ENCODE measurements around the gene MAGI1. TPM values are rescaled to one million over a fixed set of nuclear protein-coding genes. Genes with fewer than 3 reads are reported as not detected.

The MAGI1 gene
- total RNA-seq, 1 experiment from 2014 or later: 0.88 TPM

GRCh38 chr3:65473736-65474135 is 565.0 kb downstream of the MAGI1 start:
- in situ Hi-C loops (cut with HindIII; ENCODE audit: low pct_unique_long_range_greater_than_20kb, low sequenced_read_pairs): no loop called here
- DNase-seq (ENCODE audit: low read depth): no peak

GRCh38 chr3:65472501-65472900 is 566.2 kb downstream of the MAGI1 start:
- no peak for DNase-seq (ENCODE audit: low read depth)

GRCh38 chr3:65466300-65466988 is 572.3 kb downstream of the MAGI1 start:
- no peak for DNase-seq (ENCODE audit: low read depth)
- in situ Hi-C loops (cut with HindIII; ENCODE audit: low pct_unique_long_range_greater_than_20kb, low sequenced_read_pairs): no loop called here

More at GRCh38 chr3:65472501-65472900, 566.2 kb downstream of the MAGI1 start:
- in situ Hi-C loops (cut with HindIII; ENCODE audit: low pct_unique_long_range_greater_than_20kb, low sequenced_read_pairs): no loop called here

- DNase-seq (ENCODE audit: low read depth): no peak
- in situ Hi-C loops (cut with HindIII; ENCODE audit: low pct_unique_long_range_greater_than_20kb, low sequenced_read_pairs): no loop called here
These were observed 588.8 kb downstream of the MAGI1 start for GRCh38 chr3:65449841-65450428.

GRCh38 chr3:65448120-65448519 is 590.6 kb downstream of the MAGI1 start:
- in situ Hi-C loops (cut with HindIII; ENCODE audit: low pct_unique_long_range_greater_than_20kb, low sequenced_read_pairs): no loop called here
- no peak for DNase-seq (ENCODE audit: low read depth)

- in situ Hi-C loops (cut with HindIII; ENCODE audit: low pct_unique_long_range_greater_than_20kb, low sequenced_read_pairs): no loop called here
- no peak for DNase-seq (ENCODE audit: low read depth)
These were observed 593.0 kb downstream of the MAGI1 start for GRCh38 chr3:65445573-65446169.

GRCh38 chr3:65444447-65444815 is 594.3 kb downstream of the MAGI1 start:
- in situ Hi-C loops (cut with HindIII; ENCODE audit: low pct_unique_long_range_greater_than_20kb, low sequenced_read_pairs): no loop called here
- no peak for DNase-seq (ENCODE audit: low read depth)

- in situ Hi-C loops (cut with HindIII; ENCODE audit: low pct_unique_long_range_greater_than_20kb, low sequenced_read_pairs): no loop called here
These were observed 594.8 kb downstream of the MAGI1 start for GRCh38 chr3:65443739-65444446.

GRCh38 chr3:65439641-65440284 is 599.0 kb downstream of the MAGI1 start:
- peak; percentile 43 for DNase-seq (ENCODE audit: low read depth)
- in situ Hi-C loops (cut with HindIII; ENCODE audit: low pct_unique_long_range_greater_than_20kb, low sequenced_read_pairs): no loop called here

More at GRCh38 chr3:65443739-65444446, 594.8 kb downstream of the MAGI1 start:
- no peak for DNase-seq (ENCODE audit: low read depth)

- in situ Hi-C loops (cut with HindIII; ENCODE audit: low pct_unique_long_range_greater_than_20kb, low sequenced_read_pairs): no loop called here
- DNase-seq (ENCODE audit: low read depth): no peak
These were observed 600.1 kb downstream of the MAGI1 start for GRCh38 chr3:65438612-65439011.

GRCh38 chr3:65438096-65438495 is 600.6 kb downstream of the MAGI1 start:
- no peak for DNase-seq (ENCODE audit: low read depth)
- in situ Hi-C loops (cut with HindIII; ENCODE audit: low pct_unique_long_range_greater_than_20kb, low sequenced_read_pairs): no loop called here

- in situ Hi-C loops (cut with HindIII; ENCODE audit: low pct_unique_long_range_greater_than_20kb, low sequenced_read_pairs): no loop called here
- DNase-seq (ENCODE audit: low read depth): no peak
These were observed 602.1 kb downstream of the MAGI1 start for GRCh38 chr3:65436580-65436979.

- no peak for DNase-seq (ENCODE audit: low read depth)
- in situ Hi-C loops (cut with HindIII; ENCODE audit: low pct_unique_long_range_greater_than_20kb, low sequenced_read_pairs): no loop called here
These were observed 605.2 kb downstream of the MAGI1 start for GRCh38 chr3:65433480-65433879.

GRCh38 chr3:65432388-65433003 is 606.2 kb downstream of the MAGI1 start:
- in situ Hi-C loops (cut with HindIII; ENCODE audit: low pct_unique_long_range_greater_than_20kb, low sequenced_read_pairs): no loop called here
- DNase-seq (ENCODE audit: low read depth): no peak

GRCh38 chr3:65425880-65426279 is 612.8 kb downstream of the MAGI1 start:
- DNase-seq (ENCODE audit: low read depth): no peak
- in situ Hi-C loops (cut with HindIII; ENCODE audit: low pct_unique_long_range_greater_than_20kb, low sequenced_read_pairs): no loop called here

GRCh38 chr3:65422154-65422553 is 616.6 kb downstream of the MAGI1 start:
- no peak for DNase-seq (ENCODE audit: low read depth)
- in situ Hi-C loops (cut with HindIII; ENCODE audit: low pct_unique_long_range_greater_than_20kb, low sequenced_read_pairs): no loop called here

- no peak for DNase-seq (ENCODE audit: low read depth)
- in situ Hi-C loops (cut with HindIII; ENCODE audit: low pct_unique_long_range_greater_than_20kb, low sequenced_read_pairs): no loop called here
These were observed 619.5 kb downstream of the MAGI1 start for GRCh38 chr3:65419233-65419632.

GRCh38 chr3:65413891-65414290 is 624.8 kb downstream of the MAGI1 start:
- DNase-seq (ENCODE audit: low read depth): no peak
- in situ Hi-C loops (cut with HindIII; ENCODE audit: low pct_unique_long_range_greater_than_20kb, low sequenced_read_pairs): no loop called here
